ENCODE data around the gene PPP1CC.

- TF ChIP-seq CTCF (conservative IDR thresholded peaks at IDR 0.05; ENCODE audit: low read depth, low read length), result no peak
- no peak for TF ChIP-seq POLR2A (IDR thresholded peaks at IDR 0.05; ENCODE audit: low read depth, low read length)
Observed at GRCh38 chr12:110768960-110769359, 26.3 kb upstream of the PPP1CC start.
